ENCODE results near the gene SPATA13.

GRCh38 chr13:24222756-24223155 is 62.2 kb downstream of the SPATA13 start:
- TF ChIP-seq CTCF (IDR thresholded peaks at IDR 0.05) = no peak
- no peak for TF ChIP-seq EZH2 (IDR thresholded peaks at IDR 0.05; ENCODE audit: borderline replicate concordance, insufficient read depth, low read depth, low read length, poor library complexity, severe bottlenecking)

Measured in B cell (primary cell).